ENCODE results near the gene TSPAN17. TPM values are rescaled to one million over a fixed set of nuclear protein-coding genes. Genes with fewer than 3 reads are reported as not detected.
"Not testable (repeated sequence)": the region's sequence is repeated elsewhere in the genome, so short reads cannot be mapped to it uniquely, and the experiment has no call there.

Gene TSPAN17
- total RNA-seq, 2 donors from 2014 or later: 24.1 to 37.6 TPM

DNA sequence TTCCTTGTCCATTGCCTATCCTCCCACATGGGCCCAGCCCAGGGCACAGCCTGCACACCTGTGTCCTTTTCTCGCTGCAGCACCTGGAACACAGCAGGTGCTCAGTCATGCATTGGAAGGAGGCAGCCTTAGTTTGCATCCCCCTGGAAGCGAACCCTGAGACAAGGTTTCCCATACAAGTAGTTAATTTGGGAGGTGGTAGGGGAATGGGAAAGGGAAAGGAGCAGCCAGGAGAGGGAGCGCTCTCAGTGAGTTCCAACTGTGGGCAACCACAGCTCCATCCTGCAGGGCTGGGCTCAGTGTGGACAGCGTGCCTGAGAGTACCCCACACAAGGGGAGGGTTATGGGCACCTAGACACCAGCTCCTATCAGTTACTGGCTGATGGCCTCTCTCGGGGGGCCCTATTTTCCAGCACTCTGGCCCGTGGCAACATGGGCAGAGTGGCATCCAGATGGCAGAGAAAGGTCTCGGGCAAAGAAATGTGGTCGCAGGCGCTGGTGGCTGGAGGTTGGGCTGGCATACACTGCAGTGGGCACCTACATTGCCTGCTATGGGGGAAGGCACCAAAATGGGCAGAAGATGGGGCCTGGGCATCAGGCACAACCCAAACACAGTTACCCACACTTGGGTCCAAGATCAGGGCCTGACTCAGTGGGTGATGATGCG lies 50.1 kb downstream of the TSPAN17 start:
- Histone ChIP-seq H3K9me3 (no peaks in the 10 kb centered on the region), H3K27me3 (no peaks in the 10 kb centered on the region), H3K4me1 (peaks cover 9% of the 10 kb centered on the region), H3K27ac (no peak overlapping the region), H3K4me3 (no peak overlapping the region), H3K36me3 (replicated peaks in 1 of 2; ENCODE audit: insufficient read depth in 1 of 2, low read depth in 2 of 2) (no peaks in the 10 kb centered on the region)
- DNase-seq: no peak
- TF ChIP-seq POLR2A (IDR thresholded peaks at IDR 0.05): no peak
- TF ChIP-seq, protein P1, sequence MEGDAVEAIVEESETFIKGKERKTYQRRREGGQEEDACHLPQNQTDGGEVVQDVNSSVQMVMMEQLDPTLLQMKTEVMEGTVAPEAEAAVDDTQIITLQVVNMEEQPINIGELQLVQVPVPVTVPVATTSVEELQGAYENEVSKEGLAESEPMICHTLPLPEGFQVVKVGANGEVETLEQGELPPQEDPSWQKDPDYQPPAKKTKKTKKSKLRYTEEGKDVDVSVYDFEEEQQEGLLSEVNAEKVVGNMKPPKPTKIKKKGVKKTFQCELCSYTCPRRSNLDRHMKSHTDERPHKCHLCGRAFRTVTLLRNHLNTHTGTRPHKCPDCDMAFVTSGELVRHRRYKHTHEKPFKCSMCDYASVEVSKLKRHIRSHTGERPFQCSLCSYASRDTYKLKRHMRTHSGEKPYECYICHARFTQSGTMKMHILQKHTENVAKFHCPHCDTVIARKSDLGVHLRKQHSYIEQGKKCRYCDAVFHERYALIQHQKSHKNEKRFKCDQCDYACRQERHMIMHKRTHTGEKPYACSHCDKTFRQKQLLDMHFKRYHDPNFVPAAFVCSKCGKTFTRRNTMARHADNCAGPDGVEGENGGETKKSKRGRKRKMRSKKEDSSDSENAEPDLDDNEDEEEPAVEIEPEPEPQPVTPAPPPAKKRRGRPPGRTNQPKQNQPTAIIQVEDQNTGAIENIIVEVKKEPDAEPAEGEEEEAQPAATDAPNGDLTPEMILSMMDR (IDR thresholded peaks at IDR 0.05): no peak
- no peak for ATAC-seq
- intact Hi-C loops (cut with DNase I): no loop called here
- 69 to 86% methylated on average over 5 to 10 of the region's 10 CpGs for WGBS, 2 donors

DNA sequence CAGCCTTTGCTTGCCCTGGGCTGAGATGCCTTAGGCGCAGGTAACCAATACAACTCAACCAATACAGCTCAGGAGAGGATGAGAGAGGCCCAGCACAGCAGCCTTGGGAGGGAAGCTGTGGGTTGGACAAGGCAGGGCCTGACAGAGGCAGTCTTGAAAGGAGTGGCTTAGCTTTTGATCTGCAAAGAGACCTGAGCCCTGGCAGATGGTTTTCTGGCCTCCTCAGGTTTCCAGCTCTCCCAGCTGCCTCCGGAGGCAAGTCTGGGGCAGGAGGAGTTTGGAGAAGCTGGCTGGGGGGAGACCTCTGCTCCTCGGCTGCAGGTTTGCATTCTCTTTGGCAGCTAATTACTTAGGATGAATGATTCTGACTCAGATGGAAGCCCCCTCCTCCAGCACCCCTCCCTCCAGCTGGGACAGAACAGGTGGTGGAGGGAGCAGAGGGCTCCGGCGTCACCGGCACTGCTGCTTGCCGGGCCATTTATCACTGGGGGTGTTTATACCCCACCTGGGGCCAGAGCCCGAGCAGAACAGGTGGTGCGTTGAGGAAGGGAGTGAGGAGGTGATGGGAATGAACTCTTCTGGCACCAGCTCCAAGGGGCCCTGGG lies 50.8 kb downstream of the TSPAN17 start:
- WGBS, 2 donors: 20 to 56% methylated on average over 4 to 9 of the region's 9 CpGs
- ATAC-seq (no peak), DNase-seq (no peak)
- Histone ChIP-seq H3K27ac (no peak overlapping the region), H3K4me3 (no peak overlapping the region), H3K4me1 (peaks cover 4% of the 10 kb centered on the region), H3K27me3 (no peaks in the 10 kb centered on the region), H3K9me3 (no peaks in the 10 kb centered on the region), H3K36me3 (replicated peaks in 1 of 2; ENCODE audit: insufficient read depth in 1 of 2, low read depth in 2 of 2) (no peaks in the 10 kb centered on the region)
- intact Hi-C loops (cut with DNase I): no loop called here
- TF ChIP-seq, protein P1 (IDR thresholded peaks at IDR 0.05): no peak
- no peak for TF ChIP-seq POLR2A (IDR thresholded peaks at IDR 0.05)

DNA sequence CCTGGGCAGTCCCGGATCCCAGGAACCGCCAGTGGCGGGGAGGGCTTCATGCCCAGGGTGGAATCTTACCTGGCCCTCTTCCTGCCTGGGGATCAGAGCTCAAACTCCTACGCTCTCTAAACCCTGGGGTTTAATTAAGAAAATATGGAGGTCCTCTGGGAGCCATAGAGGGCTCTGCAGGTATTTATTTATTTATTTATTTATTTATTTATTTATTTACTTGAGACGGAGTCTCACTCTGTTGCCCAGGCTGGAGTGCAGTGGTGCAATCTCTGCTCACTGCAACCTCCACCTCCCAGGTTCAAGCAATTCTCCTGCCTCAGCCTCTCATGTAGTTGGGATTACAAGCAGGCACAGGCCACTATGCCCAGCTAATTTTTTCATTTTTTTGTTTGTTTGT lies 52.2 kb downstream of the TSPAN17 start:
- not testable (repeated sequence) for H3K27me3 ChIP-seq, DNase-seq, H3K4me1 ChIP-seq

GRCh38 chr5:176700239-176700847 lies 53.1 kb downstream of the TSPAN17 start:
- WGBS, 2 donors: 24% methylated on average over 15 to 16 of the region's 16 CpGs
- H3K4me3 ChIP-seq: no peak overlapping the region
- H3K27ac ChIP-seq: no peak overlapping the region
- TF ChIP-seq, protein P1 (IDR thresholded peaks at IDR 0.05): no peak
- TF ChIP-seq POLR2A (IDR thresholded peaks at IDR 0.05): no peak
- no peak for DNase-seq
- H3K27me3 ChIP-seq: no peaks in the 10 kb centered on the region
- intact Hi-C loops (cut with DNase I): no loop called here
- no peak for ATAC-seq
- no peaks in the 10 kb centered on the region for H3K36me3 ChIP-seq (replicated peaks in 1 of 2; ENCODE audit: insufficient read depth in 1 of 2, low read depth in 2 of 2)
- no peaks in the 10 kb centered on the region for H3K4me1 ChIP-seq
- H3K9me3 ChIP-seq: no peaks in the 10 kb centered on the region

More for the DNA sequence above, 52.2 kb downstream of the TSPAN17 start:
- 80 to 83% methylated on average over 5 of the region's 5 CpGs for WGBS, 2 donors
- H3K27ac ChIP-seq; H3K4me3 ChIP-seq; ATAC-seq; H3K9me3 ChIP-seq; intact Hi-C loops (cut with DNase I); H3K36me3 ChIP-seq (replicated peaks in 1 of 2; ENCODE audit: insufficient read depth in 1 of 2, low read depth in 2 of 2): not testable (repeated sequence)

- TF ChIP-seq, protein P1 (IDR thresholded peaks at IDR 0.05): no peak
- no peak for TF ChIP-seq POLR2A (IDR thresholded peaks at IDR 0.05)
- WGBS, 2 donors: 68 to 69% methylated on average over 19 to 27 of the region's 27 CpGs
- Histone ChIP-seq H3K27me3 (no peaks in the 10 kb centered on the region), H3K36me3 (replicated peaks in 1 of 2; ENCODE audit: insufficient read depth in 1 of 2, low read depth in 2 of 2) (no peaks in the 10 kb centered on the region), H3K4me1 (no peaks in the 10 kb centered on the region), H3K27ac (no peak overlapping the region), H3K4me3 (no peak overlapping the region), H3K9me3 (no peaks in the 10 kb centered on the region)
- DNase-seq (no peak), ATAC-seq (no peak)
- intact Hi-C loops (cut with DNase I): no loop called here
Measured at GRCh38 chr5:176702671-176703641, 55.7 kb downstream of the TSPAN17 start.

Data from body of pancreas (tissue), 4 donors.